GM12878 (cell line): ENCODE data around the gene MCM3. TPM values are rescaled to one million over a fixed set of nuclear protein-coding genes. Genes with fewer than 3 reads are reported as not detected.

ENCODE experiments used
- ATAC-seq: fragments of 200-7000 bp; cut with Tn5 transposase; 3 replicates; pipeline ENCODE4 v1.9.1; 2020; ENCODE audit warnings: mild to moderate bottlenecking, moderate library complexity
- BruUV-seq: library from RNA; stranded (reverse); fragments of 400-500 nt; replicated peaks from 2 replicates; lab custom pipeline; 2021; lab: Mats Ljungman, UMichigan
- CTCF ChIA-PET: fragments of 300-600 bp; sonication (Branson Sonifier 250); formaldehyde crosslinking; extraction: SDS; loops from one replicate; lab custom pipeline; 2021; ENCODE audit warnings: inconsistent platforms; lab: Yijun Ruan, JAX
- POLR2A ChIA-PET: fragments of 350-600 bp; formaldehyde crosslinking; extraction: SDS; loops from one replicate; lab custom pipeline; 2021; ENCODE audit warnings: inconsistent platforms; lab: Charles Lee
- RAD21 ChIA-PET: fragments of 300-600 bp; sonication (Branson Sonifier 250); formaldehyde crosslinking; loops from one replicate; lab custom pipeline; 2023; ENCODE audit warnings: antibody characterized with exemption; ENCODE audit not compliant: unreplicated experiment; lab: Charles Lee
- SMC1A ChIA-PET: fragments of 300-600 bp; sonication (Branson Sonifier 250); formaldehyde crosslinking; loops from one replicate; lab custom pipeline; 2023; ENCODE audit not compliant: unreplicated experiment, uncharacterized antibody; lab: Charles Lee
- DNase-seq: peaks from one replicate; pipeline ENCODE4 v3.0.0-alpha.2; 2011; ENCODE audit warnings: low read depth, low spot score
- FAIRE-seq: peaks from 3 replicates; lab custom pipeline; 2011; peaks lifted over from hg19 to GRCh38; lab: Jason Lieb, UNC
- H2AFZ ChIP-seq: 2 replicates; pipeline ENCODE4 v1.6.0; 2011; ENCODE audit warnings: low read depth, low read length, control low read depth; ENCODE audit not compliant: control insufficient read depth
- H3K27ac ChIP-seq: 2 replicates; pipeline ENCODE4 v1.5.1; 2011; ENCODE audit warnings: control low read depth; ENCODE audit not compliant: control insufficient read depth, insufficient read depth
- H3K27me3 ChIP-seq, 2 experiments: replicated peaks in 1 of 2; 2 replicates each; pipeline versions ENCODE4 v1.6.0 to v1.6.1; 2011; ENCODE audit warnings: low read length in 1 of 2; ENCODE audit not compliant: control insufficient read depth in 2 of 2, insufficient read depth in 2 of 2
- H3K36me3 ChIP-seq, 2 experiments: 2 replicates each; pipeline ENCODE4 v1.5.1; 2011; ENCODE audit warnings: low read length in 1 of 2; ENCODE audit not compliant: control insufficient read depth in 2 of 2, insufficient read depth in 2 of 2
- H3K4me1 ChIP-seq: 2 replicates; pipeline ENCODE4 v1.6.1; 2011; ENCODE audit warnings: mild to moderate bottlenecking, low read length, moderate library complexity, mixed read lengths; ENCODE audit not compliant: control insufficient read depth, insufficient read depth
- H3K4me2 ChIP-seq: 2 replicates; pipeline ENCODE4 v1.6.0; 2011; ENCODE audit warnings: control low read depth; ENCODE audit not compliant: control insufficient read depth, insufficient read depth
- H3K4me3 ChIP-seq: fragments of 200-600 bp; sonication (generic); 2 replicates; pipeline ENCODE4 v1.5.1; 2016
- H3K79me2 ChIP-seq: 2 replicates; pipeline ENCODE4 v1.6.0; 2011; ENCODE audit warnings: low read length; ENCODE audit not compliant: control insufficient read depth, insufficient read depth
- H3K9ac ChIP-seq: 2 replicates; pipeline ENCODE4 v1.8.0; 2011; ENCODE audit warnings: low read length, control low read depth, mixed read lengths; ENCODE audit not compliant: control insufficient read depth, insufficient read depth
- H3K9me3 ChIP-seq: replicated peaks from 3 replicates; pipeline ENCODE4 v1.5.1; 2011; ENCODE audit warnings: mild to moderate bottlenecking, low read length; ENCODE audit not compliant: control insufficient read depth, insufficient read depth
- H4K20me1 ChIP-seq: 2 replicates; pipeline ENCODE4 v1.6.0; 2011; ENCODE audit not compliant: control insufficient read depth, insufficient read depth
- CTCF ChIP-seq, 3 experiments: IDR thresholded peaks in 2 of 3; conservative IDR thresholded peaks in 1 of 3; 2 replicates each; pipeline ENCODE4 v1.5.1; 2011; ENCODE audit warnings: low read depth in 3 of 3, low read length in 3 of 3, mild to moderate bottlenecking in 3 of 3, control low read depth in 2 of 3, moderate library complexity in 2 of 3, inconsistent platforms in 1 of 3, mixed read lengths in 1 of 3; ENCODE audit not compliant: control insufficient read depth in 2 of 3, insufficient read depth in 1 of 3; ENCODE audit errors: extremely low read depth in 1 of 3
- EED ChIP-seq: sonication (generic); IDR thresholded peaks from 2 replicates; pipeline ENCODE4 v1.6.1; 2016; ENCODE audit warnings: antibody characterized with exemption, low read depth
- ETV6 ChIP-seq, 2 experiments: fragments of 450-650 bp in 1 of 2; IDR thresholded peaks in 1 of 2; conservative IDR thresholded peaks in 1 of 2; 2 replicates each; pipeline ENCODE4 v1.6.1; 2014; ENCODE audit warnings: antibody characterized with exemption in 1 of 2, borderline replicate concordance in 1 of 2, low read depth in 1 of 2, mild to moderate bottlenecking in 1 of 2, moderate library complexity in 1 of 2
- IKZF2 ChIP-seq, 2 experiments: fragments of 450-650 bp; IDR thresholded peaks; 2 replicates each; pipeline ENCODE4 v1.6.1; 2017; ENCODE audit warnings: mild to moderate bottlenecking in 2 of 2, moderate library complexity in 2 of 2
- KLF5 ChIP-seq: fragments of 450-650 bp; IDR thresholded peaks from 2 replicates; pipeline ENCODE4 v1.6.1; 2014; ENCODE audit warnings: mild to moderate bottlenecking; ENCODE audit not compliant: partially characterized antibody
- POU2F2 ChIP-seq: IDR thresholded peaks from 3 replicates; pipeline ENCODE4 v1.6.1; 2011; ENCODE audit warnings: low read depth, mild to moderate bottlenecking, low read length, borderline replicate concordance
- RAD21 ChIP-seq: IDR thresholded peaks from 2 replicates; pipeline ENCODE4 v1.6.1; 2011; ENCODE audit warnings: mild to moderate bottlenecking, low read depth, low read length, moderate library complexity; ENCODE audit not compliant: insufficient read depth
- RAD51 ChIP-seq: fragments of 450-650 bp; IDR thresholded peaks from 2 replicates; pipeline ENCODE4 v1.6.1; 2016; ENCODE audit warnings: moderate library complexity, mild to moderate bottlenecking, inconsistent platforms
- RBBP5 ChIP-seq: fragments of 200-600 bp; sonication (generic); conservative IDR thresholded peaks from 2 replicates; pipeline ENCODE4 v1.6.1; 2016
- RELA ChIP-seq: fragments of 450-650 bp; IDR thresholded peaks from 2 replicates; pipeline ENCODE4 v1.8.0; 2014; ENCODE audit warnings: borderline replicate concordance; ENCODE audit not compliant: partially characterized antibody
- RELB ChIP-seq: fragments of 450-650 bp; IDR thresholded peaks from 2 replicates; pipeline ENCODE4 v1.6.1; 2017; ENCODE audit warnings: low read depth, mild to moderate bottlenecking, moderate library complexity
- RFX5 ChIP-seq: IDR thresholded peaks from 2 replicates; pipeline ENCODE4 v1.6.1; 2011; ENCODE audit warnings: low read depth, low read length, improper control_type of control experiment
- SMAD1 ChIP-seq: fragments of 450-650 bp; IDR thresholded peaks from 2 replicates; pipeline ENCODE4 v1.6.1; 2018; ENCODE audit warnings: mild to moderate bottlenecking, low read depth; ENCODE audit not compliant: partially characterized antibody
- SPI1 ChIP-seq: IDR thresholded peaks from 2 replicates; pipeline ENCODE4 v1.6.1; 2011; ENCODE audit warnings: low read depth, mild to moderate bottlenecking, low read length, moderate library complexity, borderline replicate concordance; ENCODE audit not compliant: insufficient read depth
- USF2 ChIP-seq: IDR thresholded peaks from 2 replicates; pipeline ENCODE4 v1.6.1; 2011; ENCODE audit warnings: low read depth, low read length, improper control_type of control experiment, borderline replicate concordance
- WGBS: methylation state at CpG from one replicate; pipeline ENCODE4 v1.1.6; 2016; ENCODE audit warnings: low lambda C conversion rate; ENCODE audit not compliant: insufficient replicate concordance, insufficient coverage; ENCODE audit errors: missing lambda C conversion rate; 5-methylcytosine and 5-hydroxymethylcytosine counted together
- in situ Hi-C: fragments of 300-500 bp; cut with MboI; formaldehyde crosslinking; loops from 9 replicates; pipeline ENCODE4 v1.14.3; 2018; ENCODE audit warnings: mixed read lengths
- intact Hi-C: fragments of 100-400 bp; cut with micrococcal nuclease; formaldehyde crosslinking; loops from one replicate; pipeline ENCODE4 v1.14.2; 2022; ENCODE audit not compliant: unreplicated experiment
- polyA plus RNA-seq, 11 experiments: library from polyadenylated mRNA; depleted of rRNA in 4 of 11; unstranded in 6 of 11; stranded (reverse) in 5 of 11; fragments of >200 nt; fragmentation: Nextera tagmentation in 4 of 11; fragmentation: Illumina TruSeq in 1 of 11; extraction: Ambion mirVana in 4 of 11; extraction: Trizol in 1 of 11; gene quantifications; 1 replicate in 1 of 11; 2 replicates in 10 of 11; pipeline versions ENCODE4 v1.2.1 to v1.2.3, GENCODE V29; 2011 to 2016; ENCODE audit warnings: inconsistent platforms in 2 of 11, missing spikeins in 2 of 11, low read depth in 1 of 11
- total RNA-seq, 4 experiments: library from RNA; depleted of rRNA in 3 of 4; stranded (reverse); fragments of >200 nt in 3 of 4; fragmentation: Illumina TruSeq in 1 of 4; extraction: Trizol in 1 of 4; gene quantifications; 2 replicates each; pipeline versions ENCODE4 v1.2.1 to v1.2.3, GENCODE V29; 2013 to 2021

MCM3 gene
- total and polyA plus RNA-seq, 10 of the 15 experiments (the other 5 are each of a cell fraction or from before 2014, with no cell fraction given) = 74.1 to 265 (median 214) TPM

GRCh38 chr6:52297433-52297832 lies 12.9 kb upstream of the MCM3 start:
- POLR2A ChIA-PET = interaction anchor here (0.7 to 2.4 kb wide), 5 partner anchors 8 to 231 kb away, joined by 3 to 16 read pairs (median 4); no protein-coding TSS in a partner anchor
- H3K9me3 ChIP-seq = peaks cover 8% of the 10 kb centered on the region; the same call in 2 of the 3 replicates
- peak overlapping the region; percentile 77 for H2AFZ ChIP-seq
- intact Hi-C loops = loop anchor here (2.0 kb wide), 1 partner anchor 65 kb away; the partner anchor contains the start of gene PAQR8
- WGBS = 5% methylated on average over 3 of the region's 3 CpGs
- SMC1A ChIA-PET = interaction anchor here (0.7 to 5.5 kb wide), 7 partner anchors 8 to 100 kb away, joined by 3 to 49 read pairs (median 6); no protein-coding TSS in a partner anchor
- no peaks in the 10 kb centered on the region for H3K36me3 ChIP-seq
- BruUV-seq = no TSS peak
- DNase-seq = no peak
- no peaks in the 10 kb centered on the region for H4K20me1 ChIP-seq
- peak overlapping the region; percentile 86 for H3K27ac ChIP-seq
- RAD21 ChIA-PET = interaction anchor here (1.0 to 1.3 kb wide), 6 partner anchors 11 to 93 kb away, joined by 3 to 17 read pairs (median 6); partner anchors contain the start of gene MCM3
- H3K27me3 ChIP-seq = no peaks in the 10 kb centered on the region
- FAIRE-seq = peak; percentile 83
- H3K9ac ChIP-seq = peak overlapping the region; percentile 42
- CTCF ChIA-PET = interaction anchor here (1.0 to 4.4 kb wide), 3 partner anchors 11 to 102 kb away, joined by 3 to 52 read pairs (median 6); partner anchors contain the start of gene MCM3
- H3K4me2 ChIP-seq = peak overlapping the region; percentile 87
- H3K4me1 ChIP-seq = peaks cover 51% of the 10 kb centered on the region
- H3K4me3 ChIP-seq = peak overlapping the region; percentile 19; the same call in 1 of the 2 replicates
- no peaks in the 10 kb centered on the region for H3K79me2 ChIP-seq
- ATAC-seq = peak; percentile 70
- in situ Hi-C loops = no loop called here
- TF ChIP-seq USF2 = no peak
- TF ChIP-seq EED = peak; percentile 72; the same call in 1 of the 2 replicates
- TF ChIP-seq RBBP5 = no peak
- peak; percentile 29 for TF ChIP-seq RELA
- TF ChIP-seq POU2F2 = 0 out of 3 replicates have a peak, but pooled peaks have one; percentile 42
- 0 out of 6 replicates have a peak, but pooled peaks of 1 of the 3 experiments have one; percentile 9 for TF ChIP-seq CTCF (IDR thresholded peaks at IDR 0.05 in 2 of 3, conservative IDR thresholded peaks at IDR 0.05 in 1 of 3; ENCODE audit: control insufficient read depth in 2 of 3, extremely low read depth in 1 of 3, insufficient read depth in 1 of 3, low read depth in 3 of 3, low read length in 3 of 3)
- peak; percentile 81 for TF ChIP-seq SPI1
- peak in 1 of 2 experiments; percentile 28; a peak in 1 of 4 replicates for TF ChIP-seq ETV6 (conservative IDR thresholded peaks at IDR 0.05 in 1 of 2, IDR thresholded peaks at IDR 0.05 in 1 of 2; ENCODE audit: borderline replicate concordance in 1 of 2, low read depth in 1 of 2)
- TF ChIP-seq RAD51 = no peak
- peak in 1 of 2 experiments; percentile 42; a peak in 3 of 4 replicates for TF ChIP-seq IKZF2 (IDR thresholded peaks at IDR 0.05)
- TF ChIP-seq RFX5 = no peak
- peak; percentile 32; the same call in 1 of the 2 replicates for TF ChIP-seq RAD21
- no peak for TF ChIP-seq KLF5
- TF ChIP-seq SMAD1 = no peak
- TF ChIP-seq RELB = 0 out of 2 replicates have a peak, but pooled peaks have one; percentile 7
